Measurements from ENCODE around the gene TMEM221. TPM values are rescaled to one million over a fixed set of nuclear protein-coding genes. Genes with fewer than 3 reads are reported as not detected.

The TMEM221 gene
- total and polyA plus RNA-seq, 10 of the 15 experiments (the other 5 are each of a cell fraction or from before 2014, with no cell fraction given) = 0.04 to 0.24 TPM; not detected in 8

DNA sequence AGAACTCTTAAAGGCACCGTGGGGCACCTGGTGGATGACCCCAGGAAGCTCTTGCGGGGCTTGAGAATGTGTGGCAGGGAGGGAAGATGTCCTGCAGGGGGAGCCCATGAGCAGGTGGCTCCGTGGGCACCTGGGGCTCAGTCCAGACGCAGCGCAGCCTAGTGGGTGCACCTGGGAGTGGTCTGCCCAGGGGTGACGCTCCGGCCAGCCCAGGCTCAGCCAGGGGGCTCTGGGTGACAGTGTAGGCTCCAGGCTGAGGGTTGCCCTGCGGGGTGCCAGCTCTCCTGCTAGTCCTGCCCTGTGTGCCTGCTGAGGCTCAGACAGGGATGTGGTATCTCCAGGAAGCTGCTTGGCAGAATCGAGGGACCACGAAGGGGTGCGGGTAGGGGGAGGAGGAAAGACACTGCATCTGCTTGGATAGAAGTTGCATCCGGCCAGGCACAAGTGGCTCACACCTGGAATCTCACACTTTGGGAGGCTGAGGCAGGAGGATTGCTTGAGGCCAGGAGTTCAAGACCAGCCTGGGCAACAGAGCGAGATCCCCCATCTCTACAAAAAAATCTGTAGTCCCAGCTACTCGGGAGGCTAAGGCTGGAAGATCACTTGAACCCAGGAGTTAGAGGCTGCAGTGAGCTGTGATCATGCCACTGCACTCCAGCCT, 48.0 kb upstream of the TMEM221 start (continued):
- TF ChIP-seq IKZF1 (conservative IDR thresholded peaks at IDR 0.05) (peak; percentile 30), NFYA (IDR thresholded peaks at IDR 0.05; ENCODE audit: borderline replicate concordance, low read depth, low read length) (no peak), CEBPB (IDR thresholded peaks at IDR 0.05; ENCODE audit: borderline replicate concordance in 1 of 2, low read depth in 2 of 2, low read length in 2 of 2) (no peak), FOXK2 (IDR thresholded peaks at IDR 0.05) (no peak), NR2C1 (IDR thresholded peaks at IDR 0.05) (no peak), BMI1 (IDR thresholded peaks at IDR 0.05; ENCODE audit: borderline replicate concordance) (no peak), RAD21 (IDR thresholded peaks at IDR 0.05; ENCODE audit: insufficient read depth, low read depth, low read length) (peak; percentile 60), STAT1 (conservative IDR thresholded peaks at IDR 0.05) (no peak), ESRRA (IDR thresholded peaks at IDR 0.05; ENCODE audit: low read length) (no peak), NKRF (conservative IDR thresholded peaks at IDR 0.05) (no peak), ZSCAN29 (IDR thresholded peaks at IDR 0.05) (no peak), SPI1 (IDR thresholded peaks at IDR 0.05; ENCODE audit: borderline replicate concordance, insufficient read depth, low read depth, low read length) (no peak), POU2F2 (IDR thresholded peaks at IDR 0.05; ENCODE audit: borderline replicate concordance, low read depth, low read length) (peak; percentile 61; the same call in 1 of the 3 replicates), MYC (IDR thresholded peaks at IDR 0.05; ENCODE audit: insufficient read depth, insufficient read length, insufficient replicate concordance, low read length, severe bottlenecking) (no peak), SUZ12 (IDR thresholded peaks at IDR 0.05; ENCODE audit: unreplicated experiment) (no peak)
- TF ChIP-seq, protein P1, sequence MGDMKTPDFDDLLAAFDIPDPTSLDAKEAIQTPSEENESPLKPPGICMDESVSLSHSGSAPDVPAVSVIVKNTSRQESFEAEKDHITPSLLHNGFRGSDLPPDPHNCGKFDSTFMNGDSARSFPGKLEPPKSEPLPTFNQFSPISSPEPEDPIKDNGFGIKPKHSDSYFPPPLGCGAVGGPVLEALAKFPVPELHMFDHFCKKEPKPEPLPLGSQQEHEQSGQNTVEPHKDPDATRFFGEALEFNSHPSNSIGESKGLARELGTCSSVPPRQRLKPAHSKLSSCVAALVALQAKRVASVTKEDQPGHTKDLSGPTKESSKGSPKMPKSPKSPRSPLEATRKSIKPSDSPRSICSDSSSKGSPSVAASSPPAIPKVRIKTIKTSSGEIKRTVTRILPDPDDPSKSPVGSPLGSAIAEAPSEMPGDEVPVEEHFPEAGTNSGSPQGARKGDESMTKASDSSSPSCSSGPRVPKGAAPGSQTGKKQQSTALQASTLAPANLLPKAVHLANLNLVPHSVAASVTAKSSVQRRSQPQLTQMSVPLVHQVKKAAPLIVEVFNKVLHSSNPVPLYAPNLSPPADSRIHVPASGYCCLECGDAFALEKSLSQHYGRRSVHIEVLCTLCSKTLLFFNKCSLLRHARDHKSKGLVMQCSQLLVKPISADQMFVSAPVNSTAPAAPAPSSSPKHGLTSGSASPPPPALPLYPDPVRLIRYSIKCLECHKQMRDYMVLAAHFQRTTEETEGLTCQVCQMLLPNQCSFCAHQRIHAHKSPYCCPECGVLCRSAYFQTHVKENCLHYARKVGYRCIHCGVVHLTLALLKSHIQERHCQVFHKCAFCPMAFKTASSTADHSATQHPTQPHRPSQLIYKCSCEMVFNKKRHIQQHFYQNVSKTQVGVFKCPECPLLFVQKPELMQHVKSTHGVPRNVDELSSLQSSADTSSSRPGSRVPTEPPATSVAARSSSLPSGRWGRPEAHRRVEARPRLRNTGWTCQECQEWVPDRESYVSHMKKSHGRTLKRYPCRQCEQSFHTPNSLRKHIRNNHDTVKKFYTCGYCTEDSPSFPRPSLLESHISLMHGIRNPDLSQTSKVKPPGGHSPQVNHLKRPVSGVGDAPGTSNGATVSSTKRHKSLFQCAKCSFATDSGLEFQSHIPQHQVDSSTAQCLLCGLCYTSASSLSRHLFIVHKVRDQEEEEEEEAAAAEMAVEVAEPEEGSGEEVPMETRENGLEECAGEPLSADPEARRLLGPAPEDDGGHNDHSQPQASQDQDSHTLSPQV (IDR thresholded peaks at IDR 0.05) = peak; percentile 66; the same call in 1 of the 2 replicates
- TF ChIP-seq, protein P2, sequence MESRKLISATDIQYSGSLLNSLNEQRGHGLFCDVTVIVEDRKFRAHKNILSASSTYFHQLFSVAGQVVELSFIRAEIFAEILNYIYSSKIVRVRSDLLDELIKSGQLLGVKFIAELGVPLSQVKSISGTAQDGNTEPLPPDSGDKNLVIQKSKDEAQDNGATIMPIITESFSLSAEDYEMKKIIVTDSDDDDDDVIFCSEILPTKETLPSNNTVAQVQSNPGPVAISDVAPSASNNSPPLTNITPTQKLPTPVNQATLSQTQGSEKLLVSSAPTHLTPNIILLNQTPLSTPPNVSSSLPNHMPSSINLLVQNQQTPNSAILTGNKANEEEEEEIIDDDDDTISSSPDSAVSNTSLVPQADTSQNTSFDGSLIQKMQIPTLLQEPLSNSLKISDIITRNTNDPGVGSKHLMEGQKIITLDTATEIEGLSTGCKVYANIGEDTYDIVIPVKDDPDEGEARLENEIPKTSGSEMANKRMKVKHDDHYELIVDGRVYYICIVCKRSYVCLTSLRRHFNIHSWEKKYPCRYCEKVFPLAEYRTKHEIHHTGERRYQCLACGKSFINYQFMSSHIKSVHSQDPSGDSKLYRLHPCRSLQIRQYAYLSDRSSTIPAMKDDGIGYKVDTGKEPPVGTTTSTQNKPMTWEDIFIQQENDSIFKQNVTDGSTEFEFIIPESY (IDR thresholded peaks at IDR 0.05) = no peak
- TF ChIP-seq, protein P3, sequence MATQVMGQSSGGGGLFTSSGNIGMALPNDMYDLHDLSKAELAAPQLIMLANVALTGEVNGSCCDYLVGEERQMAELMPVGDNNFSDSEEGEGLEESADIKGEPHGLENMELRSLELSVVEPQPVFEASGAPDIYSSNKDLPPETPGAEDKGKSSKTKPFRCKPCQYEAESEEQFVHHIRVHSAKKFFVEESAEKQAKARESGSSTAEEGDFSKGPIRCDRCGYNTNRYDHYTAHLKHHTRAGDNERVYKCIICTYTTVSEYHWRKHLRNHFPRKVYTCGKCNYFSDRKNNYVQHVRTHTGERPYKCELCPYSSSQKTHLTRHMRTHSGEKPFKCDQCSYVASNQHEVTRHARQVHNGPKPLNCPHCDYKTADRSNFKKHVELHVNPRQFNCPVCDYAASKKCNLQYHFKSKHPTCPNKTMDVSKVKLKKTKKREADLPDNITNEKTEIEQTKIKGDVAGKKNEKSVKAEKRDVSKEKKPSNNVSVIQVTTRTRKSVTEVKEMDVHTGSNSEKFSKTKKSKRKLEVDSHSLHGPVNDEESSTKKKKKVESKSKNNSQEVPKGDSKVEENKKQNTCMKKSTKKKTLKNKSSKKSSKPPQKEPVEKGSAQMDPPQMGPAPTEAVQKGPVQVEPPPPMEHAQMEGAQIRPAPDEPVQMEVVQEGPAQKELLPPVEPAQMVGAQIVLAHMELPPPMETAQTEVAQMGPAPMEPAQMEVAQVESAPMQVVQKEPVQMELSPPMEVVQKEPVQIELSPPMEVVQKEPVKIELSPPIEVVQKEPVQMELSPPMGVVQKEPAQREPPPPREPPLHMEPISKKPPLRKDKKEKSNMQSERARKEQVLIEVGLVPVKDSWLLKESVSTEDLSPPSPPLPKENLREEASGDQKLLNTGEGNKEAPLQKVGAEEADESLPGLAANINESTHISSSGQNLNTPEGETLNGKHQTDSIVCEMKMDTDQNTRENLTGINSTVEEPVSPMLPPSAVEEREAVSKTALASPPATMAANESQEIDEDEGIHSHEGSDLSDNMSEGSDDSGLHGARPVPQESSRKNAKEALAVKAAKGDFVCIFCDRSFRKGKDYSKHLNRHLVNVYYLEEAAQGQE (IDR thresholded peaks at IDR 0.05; ENCODE audit: low read depth, low read length) = no peak
